Stimulated activated CD8-positive, alpha-beta memory T cell treated with anti-CD3 and anti-CD28 coated beads, Interleukin-4, amount 100 ng/mL, for 1 hour (primary cell): ENCODE measurements around the gene B3GALT5.

ENCODE experiments used
- DNase-seq, 2 donors: peaks; one replicate each; pipeline ENCODE4 v3.0.0-alpha.2; 2020; ENCODE audit warnings: low read depth in 2 of 2, low spot score in 1 of 2

Gene B3GALT5

DNA sequence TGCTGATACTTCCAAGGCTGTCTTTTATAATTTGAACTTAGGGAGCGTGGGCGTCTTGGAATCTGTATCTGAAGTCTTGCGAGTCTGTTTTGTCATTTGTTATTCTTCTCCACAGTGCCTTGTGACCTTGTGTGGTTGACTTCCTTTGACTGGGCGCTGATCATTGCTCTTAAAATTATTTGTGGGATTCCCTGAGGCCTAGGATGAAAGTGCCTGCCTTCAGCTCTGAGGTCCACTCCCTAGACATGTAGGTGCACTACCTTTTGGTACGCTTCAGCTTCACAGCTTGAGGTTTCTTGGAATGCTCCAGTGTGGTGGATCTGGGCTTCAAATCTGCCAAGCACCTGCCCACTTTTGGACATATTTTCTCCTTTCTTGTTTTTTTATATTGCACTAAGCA is 82.0 kb downstream of the B3GALT5 start:
- DNase-seq: no peak

DNA sequence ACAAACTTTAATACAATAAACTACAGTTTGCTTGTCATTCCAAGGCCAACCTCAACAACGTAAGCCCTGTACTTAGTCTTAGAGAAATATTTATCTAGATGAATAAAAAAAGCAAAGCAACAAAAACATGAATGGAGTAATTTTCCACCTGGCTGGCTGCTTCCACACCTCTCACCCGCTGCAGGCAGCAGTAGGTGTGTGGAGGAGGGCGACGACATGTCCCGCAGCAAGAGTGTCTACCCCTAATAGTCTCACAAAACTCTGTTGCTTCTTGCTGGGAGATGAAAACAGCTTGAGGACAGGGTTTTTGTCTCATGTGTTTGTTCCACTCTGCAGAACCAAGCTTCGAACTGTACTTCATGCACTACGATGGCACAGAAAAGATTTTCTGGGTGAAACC is 83.5 kb downstream of the B3GALT5 start:
- no peak for DNase-seq

DNA sequence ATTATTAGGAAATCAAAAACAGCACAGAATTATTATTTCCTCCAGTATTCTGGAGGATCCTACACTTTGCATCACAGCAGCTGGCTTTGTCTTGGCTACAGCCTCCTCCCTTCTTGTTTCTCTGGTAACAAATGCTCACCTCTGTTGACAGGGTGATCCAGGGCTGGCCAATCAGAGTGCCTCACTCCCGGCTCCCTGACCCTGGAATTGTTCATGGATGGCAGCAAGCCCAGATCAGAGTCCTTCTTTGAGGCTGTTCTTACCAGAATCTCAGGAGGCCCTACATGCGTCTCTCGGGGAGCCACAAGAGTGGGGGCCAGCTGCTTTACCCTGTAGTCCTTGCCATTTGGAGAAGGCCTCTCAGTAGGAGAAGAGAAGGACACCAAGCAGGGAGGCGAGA is 83.9 kb downstream of the B3GALT5 start:
- no peak for DNase-seq

DNA sequence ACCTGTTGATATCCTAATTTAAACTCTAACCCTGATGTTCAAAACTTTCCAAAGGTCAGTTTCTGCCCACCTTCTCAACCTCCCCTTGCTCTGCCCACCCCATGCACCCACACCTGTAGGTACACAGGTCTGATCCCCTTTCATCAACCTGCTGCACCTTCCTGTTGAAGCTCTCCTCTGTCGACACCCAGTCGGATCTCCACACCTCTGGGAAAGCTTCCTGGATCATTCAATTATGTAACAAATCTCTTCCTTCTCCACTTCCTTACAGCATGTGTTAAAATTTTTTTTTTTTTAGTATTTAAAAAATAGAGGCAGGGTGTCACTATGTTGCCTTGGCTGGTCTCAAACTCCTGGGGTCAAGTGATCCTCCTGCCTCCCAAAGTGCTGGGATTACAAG is 87.6 kb downstream of the B3GALT5 start:
- DNase-seq: no peak

DNA sequence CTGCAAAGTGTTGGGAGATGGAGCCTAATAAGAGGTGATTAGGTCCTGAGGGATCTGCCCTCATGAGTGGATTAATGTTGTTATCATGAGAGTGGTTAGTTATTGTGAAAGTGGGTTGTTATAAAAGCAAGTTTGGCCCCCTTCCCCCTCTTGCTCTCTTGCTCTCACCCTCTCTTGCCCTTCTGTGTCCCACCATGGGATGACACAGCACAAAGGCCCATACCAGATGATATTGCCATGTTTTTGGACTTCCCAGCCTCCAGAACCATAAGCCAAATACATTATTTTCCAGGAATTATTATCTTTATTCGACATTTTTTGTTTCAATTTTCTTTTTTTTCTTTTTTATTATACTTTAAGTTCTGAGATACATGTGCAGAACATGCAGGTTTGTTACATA is 90.8 kb downstream of the B3GALT5 start:
- no peak for DNase-seq

DNA sequence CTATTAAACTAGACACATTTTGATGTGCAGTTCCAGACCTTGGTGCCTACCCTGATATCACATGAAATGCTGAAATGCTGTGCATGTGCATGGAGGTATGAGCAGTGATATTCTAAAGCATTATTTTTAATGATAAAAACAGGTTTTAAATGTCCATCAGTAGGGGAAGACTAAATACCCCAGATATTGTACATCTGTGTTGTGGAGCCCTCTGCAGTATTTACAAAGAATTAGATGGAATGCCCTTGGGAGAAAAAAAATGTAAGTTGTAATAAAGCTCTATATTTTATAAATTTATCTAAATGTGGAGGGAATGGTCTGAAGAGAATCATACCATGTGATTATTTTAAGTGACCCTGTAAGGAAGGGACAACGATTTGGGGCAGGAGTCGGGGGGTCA is 93.1 kb downstream of the B3GALT5 start:
- DNase-seq: no peak

DNA sequence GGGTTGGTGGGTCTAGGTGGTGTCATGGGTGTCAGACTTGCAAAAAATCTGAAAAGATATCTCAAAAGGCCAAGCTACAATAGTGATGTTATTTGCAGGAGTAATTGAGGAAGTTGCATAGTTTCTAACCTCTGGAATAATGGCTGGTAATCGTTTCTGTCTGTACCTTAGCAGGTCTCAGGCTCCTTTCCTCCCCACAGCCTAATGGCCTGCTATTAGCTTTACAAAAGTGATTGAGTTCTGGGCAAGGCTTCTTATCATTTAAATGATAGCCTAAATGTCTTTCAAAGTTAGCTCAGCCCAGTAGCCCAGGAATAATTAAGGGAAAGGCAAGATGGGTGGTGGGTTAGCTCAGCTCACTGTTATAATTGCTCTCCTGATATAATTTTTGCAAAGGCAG is 94.6 kb downstream of the B3GALT5 start:
- DNase-seq: no peak

DNA sequence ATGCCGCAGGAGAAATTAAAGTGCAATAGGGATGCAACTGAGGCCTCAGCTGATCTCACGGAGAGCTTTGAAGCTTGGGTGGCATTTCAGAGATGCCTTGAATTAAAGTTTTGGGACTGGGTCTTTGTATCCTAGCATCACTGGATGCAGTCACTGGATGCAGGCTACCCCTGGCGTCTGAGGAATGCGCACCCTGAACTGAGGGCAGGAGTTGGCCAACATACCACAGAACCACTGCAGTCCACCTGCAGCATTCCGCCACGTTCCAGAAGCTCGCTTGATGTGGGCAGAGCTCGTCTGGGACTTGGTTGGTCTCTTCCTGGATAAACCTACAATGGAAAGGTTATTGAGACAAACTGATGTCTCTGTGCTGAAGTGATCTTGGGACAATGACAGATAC is 98.1 kb downstream of the B3GALT5 start:
- DNase-seq: no peak

DNA sequence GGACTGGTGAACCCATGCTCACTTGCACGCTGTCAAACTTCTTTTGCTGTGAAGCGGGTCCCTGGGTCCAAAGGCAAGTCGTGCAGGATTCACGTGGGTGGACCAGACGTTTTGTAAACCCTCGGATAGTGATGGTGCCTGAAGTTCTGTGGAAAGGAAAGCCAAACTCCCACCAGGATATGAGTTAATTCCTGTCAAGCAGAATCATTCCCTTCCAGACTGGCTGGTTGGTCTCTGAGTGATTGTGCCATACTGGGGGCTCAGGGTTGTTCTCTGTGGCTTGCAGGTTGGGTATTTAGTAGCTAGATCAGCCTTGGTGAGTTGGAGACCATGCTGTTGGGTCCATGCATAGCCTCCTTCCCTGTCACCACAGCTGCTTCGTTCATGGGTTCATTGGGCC is 99.5 kb downstream of the B3GALT5 start:
- DNase-seq: no peak

DNA sequence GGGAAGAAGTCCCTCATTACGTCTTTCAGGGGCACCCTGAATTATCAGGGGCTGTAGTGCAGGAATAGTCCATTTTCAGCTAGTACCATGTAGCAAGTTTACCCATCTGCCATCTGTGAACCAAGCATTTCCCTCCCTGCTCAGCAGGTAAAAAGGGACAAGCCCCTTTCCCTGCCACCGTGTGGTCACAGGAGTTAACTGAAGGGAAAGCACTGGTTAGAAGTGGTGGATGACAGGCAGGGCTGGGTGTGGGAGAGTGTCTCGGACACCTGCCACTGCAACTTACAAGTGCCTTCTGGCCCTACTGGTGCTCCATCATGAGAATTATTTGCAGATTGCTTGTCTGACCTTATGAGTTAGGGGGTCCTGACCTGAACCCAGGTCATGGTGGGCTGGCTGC is 100.2 kb downstream of the B3GALT5 start:
- no peak for DNase-seq

DNA sequence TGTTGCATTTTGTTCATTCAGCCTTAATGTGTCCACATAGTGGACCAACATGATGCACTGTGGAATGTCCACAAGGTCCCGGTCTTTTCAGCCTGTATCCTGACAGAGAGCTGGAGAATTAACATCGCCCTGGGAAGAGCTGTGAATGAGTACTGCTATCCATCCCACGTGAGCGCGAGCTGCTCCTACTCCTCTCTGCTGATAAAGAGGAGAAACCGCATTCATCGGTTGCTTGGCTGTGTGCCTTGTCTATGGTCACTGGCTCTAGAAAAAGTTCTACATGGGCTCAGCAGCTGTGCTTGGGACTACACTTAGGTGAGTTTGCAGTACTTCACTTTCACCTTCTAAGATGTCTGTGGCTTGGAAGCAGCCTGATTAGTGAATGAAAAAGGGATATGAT is 101.2 kb downstream of the B3GALT5 start:
- no peak for DNase-seq

DNA sequence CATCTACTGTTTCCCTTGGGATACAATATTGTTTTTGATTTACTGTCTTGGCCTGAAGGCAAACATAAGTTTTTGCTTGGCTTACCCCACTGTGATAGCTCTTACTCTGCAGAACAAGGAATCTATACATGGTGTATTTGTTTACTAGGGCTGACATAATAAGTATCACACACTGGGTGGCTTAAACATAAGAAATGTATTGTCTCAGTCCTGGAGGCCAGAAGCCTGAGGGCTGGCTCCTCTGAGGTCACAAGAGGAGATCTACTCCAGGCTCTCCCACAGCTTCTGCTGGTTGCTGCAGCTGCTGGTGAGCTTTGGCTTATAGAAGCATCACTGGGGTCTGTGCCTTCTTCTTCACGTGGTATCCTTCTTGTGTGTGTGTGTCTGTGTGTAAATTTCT is 101.6 kb downstream of the B3GALT5 start:
- no peak for DNase-seq

DNA sequence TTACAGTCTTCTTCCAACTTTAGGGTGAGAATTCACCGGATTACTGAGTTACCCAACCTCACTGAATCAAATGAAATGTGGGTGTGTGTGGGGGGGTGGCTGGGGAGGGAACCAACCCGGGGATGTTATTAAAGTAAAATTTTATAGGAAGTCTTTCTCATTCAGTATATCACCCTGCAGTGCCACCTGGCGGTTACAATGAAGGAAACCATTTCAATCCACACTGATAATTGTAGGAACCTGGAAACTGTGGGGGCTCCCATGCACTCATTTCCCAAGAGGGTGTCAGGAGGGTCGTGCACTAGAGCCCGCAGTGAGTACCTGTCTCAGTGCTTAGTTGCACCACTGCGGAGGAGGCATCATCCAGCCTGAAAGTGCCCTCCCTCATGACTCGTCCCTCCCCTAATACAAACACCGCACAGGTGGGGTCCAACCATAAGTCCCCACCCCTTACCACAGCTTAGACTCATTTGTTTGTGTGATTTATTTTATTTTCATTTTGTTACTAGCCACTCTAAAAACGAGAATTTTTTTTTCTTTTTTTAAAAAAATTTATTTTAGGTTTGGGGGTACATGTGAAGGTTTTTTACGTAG is 103.2 kb downstream of the B3GALT5 start:
- DNase-seq: no peak

DNA sequence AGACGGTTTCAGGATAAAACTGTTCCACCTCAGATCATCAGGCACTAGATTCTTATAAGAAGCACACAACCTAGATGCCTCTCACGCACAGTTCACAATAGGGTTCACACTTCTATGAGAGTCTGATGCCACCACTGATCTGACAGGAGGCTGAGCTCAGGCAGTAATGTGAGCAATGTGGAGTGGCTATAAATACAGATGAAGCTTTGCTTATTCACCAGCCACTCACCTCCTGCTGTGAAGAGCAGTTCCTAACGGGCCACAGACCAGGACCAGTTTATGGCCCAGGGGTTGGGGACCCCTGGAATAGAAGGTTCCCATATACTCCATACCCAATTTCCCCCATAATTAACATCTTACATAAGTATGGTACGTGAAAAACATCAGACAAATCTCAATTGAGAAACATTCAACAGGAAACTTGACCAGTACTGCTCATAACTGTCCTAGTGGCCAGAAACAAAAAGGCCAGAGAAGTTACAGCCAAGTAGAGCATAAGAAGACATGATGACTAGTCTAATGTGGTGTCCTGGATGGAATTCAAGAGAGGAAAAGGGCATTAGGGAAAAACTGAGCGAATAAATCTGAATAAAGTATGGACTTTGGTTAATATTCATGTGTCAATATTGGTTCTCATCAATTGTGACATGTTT is 107.5 kb downstream of the B3GALT5 start:
- no peak for DNase-seq

DNA sequence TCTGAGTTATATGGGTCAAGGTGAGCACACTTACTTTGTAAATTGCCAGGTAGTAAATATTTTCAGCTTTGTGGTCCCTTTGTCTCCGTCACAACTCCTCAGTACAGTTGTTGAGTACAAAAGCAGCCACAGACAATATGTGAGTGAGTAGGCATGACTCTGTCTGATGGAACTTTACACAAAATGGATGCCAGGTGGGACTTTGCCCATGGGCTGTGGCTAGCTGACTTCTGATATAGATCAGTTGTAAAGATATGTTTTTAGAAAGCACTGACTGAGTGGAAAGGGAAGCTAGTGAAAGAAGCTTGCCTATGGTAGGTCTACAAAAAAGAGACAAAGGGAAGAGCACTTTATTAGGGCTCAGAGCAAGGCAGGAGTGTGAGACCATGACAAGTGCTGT is 109.1 kb downstream of the B3GALT5 start:
- no peak for DNase-seq
